ENCODE data around the gene KRT7.

KRT7 gene

DNA sequence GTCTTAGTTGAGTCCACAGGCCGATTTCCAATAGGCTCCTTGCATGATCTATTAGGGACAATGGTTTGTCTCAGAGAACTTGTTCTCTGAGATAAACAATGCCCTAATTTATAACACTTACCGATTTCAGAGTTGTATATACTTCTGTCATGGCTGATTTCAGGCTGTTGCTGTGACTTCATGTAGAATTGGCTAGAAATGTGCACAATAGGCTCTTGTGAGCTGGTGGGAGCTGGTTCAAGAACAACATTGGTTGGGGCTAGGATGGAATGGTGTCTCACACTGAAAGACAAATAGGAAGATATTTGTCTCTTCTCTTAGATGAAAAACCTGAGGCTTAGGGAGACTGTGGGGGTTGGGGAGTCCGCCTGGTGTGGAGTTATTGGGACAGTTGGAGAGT, 34.7 kb downstream of the KRT7 start:
- no peak for DNase-seq (ENCODE audit: low read depth)
- H3K4me3 ChIP-seq (ENCODE audit: low read depth, low read length) = no peak overlapping the region
- TF ChIP-seq, protein P1, sequence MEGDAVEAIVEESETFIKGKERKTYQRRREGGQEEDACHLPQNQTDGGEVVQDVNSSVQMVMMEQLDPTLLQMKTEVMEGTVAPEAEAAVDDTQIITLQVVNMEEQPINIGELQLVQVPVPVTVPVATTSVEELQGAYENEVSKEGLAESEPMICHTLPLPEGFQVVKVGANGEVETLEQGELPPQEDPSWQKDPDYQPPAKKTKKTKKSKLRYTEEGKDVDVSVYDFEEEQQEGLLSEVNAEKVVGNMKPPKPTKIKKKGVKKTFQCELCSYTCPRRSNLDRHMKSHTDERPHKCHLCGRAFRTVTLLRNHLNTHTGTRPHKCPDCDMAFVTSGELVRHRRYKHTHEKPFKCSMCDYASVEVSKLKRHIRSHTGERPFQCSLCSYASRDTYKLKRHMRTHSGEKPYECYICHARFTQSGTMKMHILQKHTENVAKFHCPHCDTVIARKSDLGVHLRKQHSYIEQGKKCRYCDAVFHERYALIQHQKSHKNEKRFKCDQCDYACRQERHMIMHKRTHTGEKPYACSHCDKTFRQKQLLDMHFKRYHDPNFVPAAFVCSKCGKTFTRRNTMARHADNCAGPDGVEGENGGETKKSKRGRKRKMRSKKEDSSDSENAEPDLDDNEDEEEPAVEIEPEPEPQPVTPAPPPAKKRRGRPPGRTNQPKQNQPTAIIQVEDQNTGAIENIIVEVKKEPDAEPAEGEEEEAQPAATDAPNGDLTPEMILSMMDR (conservative IDR thresholded peaks at IDR 0.05; ENCODE audit: low read depth, low read length) = no peak

DNA sequence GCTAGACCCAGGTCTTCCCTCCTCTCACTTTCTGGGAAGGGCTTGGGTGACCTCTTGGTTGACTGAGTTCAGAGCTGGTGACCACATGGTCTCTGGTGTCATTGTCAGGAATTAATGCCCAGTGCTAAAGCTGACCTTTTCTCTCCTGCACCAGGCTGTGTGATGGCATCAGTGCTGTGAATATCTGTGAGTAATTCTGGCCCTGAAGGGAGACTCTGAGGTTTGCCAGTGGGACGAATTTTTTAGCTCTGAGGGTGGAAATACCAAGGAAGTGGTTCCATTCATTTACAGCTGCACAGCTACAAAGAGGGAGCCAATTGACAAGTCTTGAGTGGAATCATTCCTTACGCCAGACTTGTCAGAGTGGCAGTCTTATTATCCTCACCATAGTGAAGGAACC, 35.2 kb downstream of the KRT7 start:
- TF ChIP-seq, protein P1 (conservative IDR thresholded peaks at IDR 0.05; ENCODE audit: low read depth, low read length) = no peak
- no peak overlapping the region for H3K4me3 ChIP-seq (ENCODE audit: low read depth, low read length)
- DNase-seq (ENCODE audit: low read depth) = no peak

DNA sequence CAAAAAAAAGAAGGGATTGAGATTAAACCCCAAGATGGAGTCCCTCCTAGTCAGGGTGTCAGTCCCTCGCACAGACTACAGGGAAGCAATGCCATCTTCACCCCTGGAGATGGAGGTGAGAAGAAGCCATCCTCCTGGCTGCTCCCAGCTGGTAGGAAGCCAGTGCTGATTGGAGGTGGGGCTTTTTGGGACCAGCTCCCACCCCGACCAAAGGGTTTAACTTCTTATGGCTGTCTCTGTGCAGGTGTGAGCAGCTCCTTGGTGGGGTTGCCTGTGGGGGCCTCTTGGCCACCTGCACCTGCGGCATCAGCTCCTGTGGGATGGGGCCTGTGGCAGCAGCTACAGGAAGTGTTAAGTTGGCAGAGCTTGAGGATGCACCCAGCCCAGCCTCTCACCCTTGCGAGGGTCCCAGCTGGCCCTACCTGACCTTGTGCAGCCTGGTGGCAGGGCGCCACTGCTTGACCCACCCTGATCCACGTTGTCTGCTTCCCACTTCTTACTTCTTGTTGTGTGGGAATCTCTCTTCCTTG, 37.6 kb downstream of the KRT7 start:
- H3K4me3 ChIP-seq (ENCODE audit: low read depth, low read length) = no peak overlapping the region
- TF ChIP-seq, protein P1 (conservative IDR thresholded peaks at IDR 0.05; ENCODE audit: low read depth, low read length) = no peak
- no peak for DNase-seq (ENCODE audit: low read depth)

DNA sequence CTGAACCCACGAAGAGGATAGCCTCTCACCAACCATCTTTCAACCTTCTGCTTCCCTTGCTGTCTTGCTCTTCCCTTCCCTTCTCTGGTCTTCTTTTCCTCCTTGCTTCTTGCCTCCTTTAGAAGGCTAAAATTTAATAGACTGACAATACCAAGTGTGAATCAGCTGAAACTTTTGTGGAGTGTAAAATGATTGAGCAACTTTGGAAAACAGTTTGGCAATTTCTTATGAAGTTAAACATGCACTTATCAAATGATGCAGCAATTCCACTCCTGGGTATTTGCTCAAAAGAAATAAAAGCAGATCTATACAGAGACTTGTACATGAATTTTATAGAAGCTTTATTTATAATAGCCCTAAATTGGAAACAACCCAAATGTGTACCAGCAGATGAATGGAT, 38.1 kb downstream of the KRT7 start:
- no peak overlapping the region for H3K4me3 ChIP-seq (ENCODE audit: low read depth, low read length)
- TF ChIP-seq, protein P1 (conservative IDR thresholded peaks at IDR 0.05; ENCODE audit: low read depth, low read length) = no peak
- DNase-seq (ENCODE audit: low read depth) = peak; percentile 33

DNA sequence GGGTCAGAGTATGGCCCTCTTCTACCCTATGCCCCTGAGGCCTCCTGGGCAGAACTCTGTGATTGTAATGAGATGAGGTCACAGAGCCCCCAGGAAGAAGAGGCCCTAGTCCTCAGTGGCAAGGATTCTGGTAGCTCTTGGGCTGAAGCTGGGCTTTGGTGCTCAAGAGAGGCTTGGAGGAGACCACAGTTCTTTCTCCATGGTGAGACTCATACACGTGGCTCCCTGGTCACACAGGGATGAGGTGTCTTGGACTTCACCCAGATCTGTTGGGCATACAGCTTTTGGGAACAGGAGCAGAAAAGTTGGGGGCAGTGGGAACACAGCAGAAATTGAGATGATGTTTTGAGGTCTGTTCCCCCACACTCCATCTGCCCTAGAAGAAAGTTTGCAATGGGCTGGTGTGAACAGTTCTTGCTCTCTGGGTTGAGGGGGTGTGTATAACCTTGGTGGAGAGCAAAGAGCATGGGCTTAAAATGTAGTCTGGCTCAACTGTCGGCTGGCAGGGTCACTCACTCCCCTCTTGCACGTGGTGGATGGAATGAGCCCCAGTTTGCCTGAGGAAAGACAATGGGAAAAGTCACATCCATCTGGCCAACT, 41.6 kb downstream of the KRT7 start, which contains the start of gene KRT86:
KRT86 (plus strand) TSS at position 125 of the 600 bp plus-strand sequence. CDS start 27,272 bp downstream, outside the sequence.
- no peak for DNase-seq (ENCODE audit: low read depth)
- TF ChIP-seq, protein P1 (conservative IDR thresholded peaks at IDR 0.05; ENCODE audit: low read depth, low read length) = no peak
- H3K4me3 ChIP-seq (ENCODE audit: low read depth, low read length) = no peak within 1 kb of the TSS

DNA sequence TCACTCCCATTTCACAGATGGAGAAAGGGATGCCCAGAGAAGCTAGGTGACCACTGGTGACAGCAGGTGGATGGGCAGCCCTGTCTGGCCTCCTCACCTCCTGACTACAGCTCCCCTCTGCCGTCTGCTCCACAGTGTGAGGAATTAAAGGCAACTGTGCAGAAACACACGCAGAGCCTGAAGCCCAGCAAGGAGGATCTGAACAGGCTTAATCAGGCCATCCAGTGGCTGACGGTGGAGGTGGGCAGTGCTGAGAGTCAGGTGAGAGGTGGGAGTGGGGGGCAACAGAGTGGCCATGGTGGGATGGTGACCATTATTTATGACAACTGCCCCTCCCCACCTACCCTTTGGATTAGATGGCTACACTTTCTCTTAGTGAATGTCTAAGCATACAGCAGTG, 42.6 kb downstream of the KRT7 start:
- no peak for DNase-seq (ENCODE audit: low read depth)
- no peak overlapping the region for H3K4me3 ChIP-seq (ENCODE audit: low read depth, low read length)
- TF ChIP-seq, protein P1 (conservative IDR thresholded peaks at IDR 0.05; ENCODE audit: low read depth, low read length) = no peak

All from choroid plexus epithelial cell (primary cell).